ENCODE measurements around the gene GIPC3.
"Not testable (repeated sequence)": the region's sequence is repeated elsewhere in the genome, so short reads cannot be mapped to it uniquely, and the experiment has no call there.

GIPC3 gene

DNA sequence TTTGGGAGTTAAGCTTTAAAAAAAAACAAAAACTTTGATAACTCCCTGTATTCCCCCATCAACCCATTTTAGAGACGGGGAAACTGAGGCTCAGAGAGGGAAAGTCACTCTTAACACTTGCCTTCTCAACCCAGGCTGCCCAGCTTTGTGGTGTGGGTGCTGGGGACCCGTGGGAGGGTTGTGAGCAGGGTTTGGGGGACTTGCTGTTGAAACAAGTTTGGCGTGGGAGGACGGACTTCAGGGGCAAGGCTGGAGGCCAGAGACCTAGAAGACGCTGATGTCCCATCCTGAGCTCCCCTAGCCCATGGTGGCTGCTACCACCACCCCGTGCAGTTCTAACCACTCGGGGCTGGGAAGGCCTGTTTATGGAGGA is 42.1 kb downstream of the GIPC3 start:
- peak overlapping the region; percentile 100 for H3K4me3 ChIP-seq (ENCODE audit: low read depth, low read length)
- no peak for DNase-seq (ENCODE audit: low read depth)
- TF ChIP-seq, protein P1, sequence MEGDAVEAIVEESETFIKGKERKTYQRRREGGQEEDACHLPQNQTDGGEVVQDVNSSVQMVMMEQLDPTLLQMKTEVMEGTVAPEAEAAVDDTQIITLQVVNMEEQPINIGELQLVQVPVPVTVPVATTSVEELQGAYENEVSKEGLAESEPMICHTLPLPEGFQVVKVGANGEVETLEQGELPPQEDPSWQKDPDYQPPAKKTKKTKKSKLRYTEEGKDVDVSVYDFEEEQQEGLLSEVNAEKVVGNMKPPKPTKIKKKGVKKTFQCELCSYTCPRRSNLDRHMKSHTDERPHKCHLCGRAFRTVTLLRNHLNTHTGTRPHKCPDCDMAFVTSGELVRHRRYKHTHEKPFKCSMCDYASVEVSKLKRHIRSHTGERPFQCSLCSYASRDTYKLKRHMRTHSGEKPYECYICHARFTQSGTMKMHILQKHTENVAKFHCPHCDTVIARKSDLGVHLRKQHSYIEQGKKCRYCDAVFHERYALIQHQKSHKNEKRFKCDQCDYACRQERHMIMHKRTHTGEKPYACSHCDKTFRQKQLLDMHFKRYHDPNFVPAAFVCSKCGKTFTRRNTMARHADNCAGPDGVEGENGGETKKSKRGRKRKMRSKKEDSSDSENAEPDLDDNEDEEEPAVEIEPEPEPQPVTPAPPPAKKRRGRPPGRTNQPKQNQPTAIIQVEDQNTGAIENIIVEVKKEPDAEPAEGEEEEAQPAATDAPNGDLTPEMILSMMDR (IDR thresholded peaks at IDR 0.05; ENCODE audit: control insufficient read depth, extremely low read depth, insufficient read depth) = no peak

DNA sequence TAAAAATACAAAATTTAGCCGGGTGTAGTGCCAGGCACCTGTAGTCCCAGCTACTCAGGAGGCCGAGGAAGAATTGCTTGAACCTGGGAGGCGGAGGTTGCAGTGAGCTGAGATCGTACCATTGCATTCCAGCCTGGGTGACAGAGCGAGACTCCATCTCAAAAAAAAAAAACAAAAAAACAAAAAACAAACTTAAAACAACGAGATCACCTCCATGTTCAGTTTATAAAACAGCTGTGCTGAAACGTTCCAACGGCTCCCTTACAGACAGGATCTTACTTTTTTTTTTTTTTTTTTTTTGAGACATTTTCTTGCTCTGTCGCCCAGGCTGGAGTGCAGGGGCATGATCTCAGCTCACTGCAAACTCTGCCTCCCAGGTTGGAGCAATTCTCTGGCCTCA is 43.5 kb downstream of the GIPC3 start:
- DNase-seq (ENCODE audit: low read depth); H3K4me3 ChIP-seq (ENCODE audit: low read depth, low read length): not testable (repeated sequence)

DNA sequence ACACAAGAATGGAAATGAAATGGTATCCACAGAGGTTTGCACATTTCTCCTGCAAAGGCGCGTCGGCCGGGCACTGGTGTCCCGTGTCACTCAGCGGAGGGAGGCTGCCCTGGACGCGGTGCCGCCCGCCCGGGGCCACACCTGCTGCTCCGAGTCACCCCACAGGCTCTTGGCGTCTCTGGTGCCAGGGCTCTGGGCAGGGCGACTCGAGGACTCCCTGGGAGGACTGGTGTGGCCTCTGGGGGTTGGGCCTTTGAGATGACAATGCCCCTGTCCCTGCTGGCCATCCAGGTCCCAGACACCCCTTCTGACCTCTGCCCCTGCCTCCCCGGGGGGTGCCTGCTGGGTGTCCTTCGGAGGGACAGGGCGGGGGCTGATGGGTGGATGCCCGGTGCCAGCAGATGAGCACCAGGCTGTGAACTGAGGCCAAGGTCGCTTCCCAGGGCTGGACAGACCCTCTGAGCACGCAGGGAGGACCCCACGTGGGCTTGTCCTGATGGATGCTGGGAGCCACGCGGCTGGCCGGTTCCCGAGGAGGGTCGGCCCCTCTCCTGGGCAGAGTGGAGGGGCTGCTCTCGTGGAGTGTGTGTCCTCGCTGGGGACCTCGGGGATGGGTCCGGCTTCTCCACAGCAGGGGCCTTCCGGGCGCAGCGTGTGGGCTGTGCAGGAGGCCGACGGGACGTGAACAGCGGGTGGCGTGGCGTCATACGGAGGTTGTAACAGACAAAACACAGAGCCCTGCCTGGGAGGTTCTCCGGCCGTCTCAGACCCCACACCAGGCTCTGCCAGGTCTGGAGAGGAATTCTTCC is 46.0 kb downstream of the GIPC3 start:
- TF ChIP-seq, protein P1 (IDR thresholded peaks at IDR 0.05; ENCODE audit: control insufficient read depth, extremely low read depth, insufficient read depth) = no peak
- no peak for DNase-seq (ENCODE audit: low read depth)

DNA sequence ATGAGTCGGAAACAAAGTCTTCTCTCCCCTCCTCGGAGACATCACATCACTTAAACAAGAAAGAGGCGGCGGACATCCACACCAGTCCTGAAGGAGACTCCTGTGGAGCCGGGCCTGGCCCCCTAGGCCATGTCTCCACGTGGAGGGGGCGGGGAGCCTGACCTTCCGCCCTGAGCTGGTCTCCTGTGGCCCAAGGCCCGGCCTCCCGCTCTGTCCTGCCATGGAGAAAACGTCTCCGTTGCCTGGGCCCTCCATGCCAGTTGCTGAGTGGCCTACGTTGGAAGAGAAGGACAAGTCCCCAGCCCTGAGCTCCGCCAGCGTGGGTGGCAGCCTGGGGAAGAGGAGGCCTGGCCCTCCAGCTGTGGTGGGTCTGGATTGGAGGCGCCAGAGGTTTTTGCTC is 46.8 kb downstream of the GIPC3 start:
- DNase-seq (ENCODE audit: low read depth) = no peak
- TF ChIP-seq, protein P1 (IDR thresholded peaks at IDR 0.05; ENCODE audit: control insufficient read depth, extremely low read depth, insufficient read depth) = no peak
- no peak overlapping the region for H3K4me3 ChIP-seq (ENCODE audit: low read depth, low read length)

More for the DNA sequence above, 46.0 kb downstream of the GIPC3 start:
- H3K4me3 ChIP-seq (ENCODE audit: low read depth, low read length) = no peak overlapping the region

DNA sequence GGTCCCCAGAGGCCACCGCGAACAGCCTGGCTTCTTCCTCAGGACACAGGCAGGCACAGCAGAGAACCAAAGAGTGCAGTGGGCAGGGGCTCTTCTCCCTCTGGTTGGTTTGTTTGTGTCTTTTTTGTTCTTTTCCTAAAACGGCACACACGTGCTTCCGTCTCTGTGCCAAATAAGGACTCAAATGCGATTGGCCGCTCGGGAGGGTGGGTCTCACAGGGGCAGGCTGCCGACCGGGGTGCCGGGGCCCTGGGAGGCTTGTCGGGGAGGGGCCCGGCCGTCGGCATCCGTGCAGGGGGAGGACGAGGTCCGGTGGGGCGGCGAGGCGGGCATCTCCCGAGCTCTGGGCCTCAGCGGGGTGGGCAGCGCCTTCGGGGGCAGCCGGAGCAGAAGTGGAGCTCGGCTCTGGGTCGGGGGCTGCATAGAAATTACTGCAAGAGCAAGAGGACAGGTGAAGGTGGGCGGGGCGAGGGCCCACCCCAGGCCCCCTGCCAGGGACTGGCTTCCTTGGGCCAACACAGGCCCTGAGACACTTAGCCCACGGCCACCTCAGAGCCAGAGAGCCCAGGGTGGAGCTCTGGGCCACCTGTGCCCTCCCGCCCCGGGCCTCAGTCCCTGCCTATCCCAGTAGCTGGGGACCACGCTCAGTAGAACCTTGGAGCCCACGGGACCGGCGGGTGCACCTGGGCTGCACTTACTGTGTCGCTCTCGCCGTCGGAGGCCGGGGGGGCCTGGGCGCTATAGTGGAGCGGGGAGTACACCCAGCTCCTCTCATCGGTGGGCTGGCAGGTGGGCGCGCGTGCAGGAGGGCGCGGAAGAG is 47.7 kb downstream of the GIPC3 start:
- DNase-seq (ENCODE audit: low read depth) = no peak
- TF ChIP-seq, protein P1 (IDR thresholded peaks at IDR 0.05; ENCODE audit: control insufficient read depth, extremely low read depth, insufficient read depth) = no peak
- H3K4me3 ChIP-seq (ENCODE audit: low read depth, low read length) = no peak overlapping the region

DNA sequence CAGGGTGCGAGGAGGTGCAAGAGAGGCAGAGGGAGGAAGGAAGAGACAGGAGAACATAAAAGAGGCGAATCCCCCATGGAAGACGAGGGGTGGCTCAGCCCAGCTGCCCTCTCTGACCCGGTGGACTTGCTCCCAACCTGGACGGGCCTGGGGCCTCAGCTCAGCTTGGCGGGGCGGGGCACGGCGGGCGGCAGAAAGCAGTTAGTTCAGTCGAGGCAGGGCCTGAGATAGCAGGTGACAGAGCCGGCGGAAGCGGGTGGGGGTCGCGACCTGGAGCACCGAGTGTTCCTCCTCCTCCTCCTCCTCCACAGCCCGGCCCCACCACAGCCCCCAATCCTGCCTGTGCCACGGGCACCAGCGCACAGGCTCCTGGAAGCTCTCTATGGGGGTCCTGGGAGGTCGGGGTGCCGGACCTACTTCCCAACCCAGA is 48.3 kb downstream of the GIPC3 start:
- TF ChIP-seq, protein P1 (IDR thresholded peaks at IDR 0.05; ENCODE audit: control insufficient read depth, extremely low read depth, insufficient read depth) = no peak
- H3K4me3 ChIP-seq (ENCODE audit: low read depth, low read length) = no peak overlapping the region
- no peak for DNase-seq (ENCODE audit: low read depth)

DNA sequence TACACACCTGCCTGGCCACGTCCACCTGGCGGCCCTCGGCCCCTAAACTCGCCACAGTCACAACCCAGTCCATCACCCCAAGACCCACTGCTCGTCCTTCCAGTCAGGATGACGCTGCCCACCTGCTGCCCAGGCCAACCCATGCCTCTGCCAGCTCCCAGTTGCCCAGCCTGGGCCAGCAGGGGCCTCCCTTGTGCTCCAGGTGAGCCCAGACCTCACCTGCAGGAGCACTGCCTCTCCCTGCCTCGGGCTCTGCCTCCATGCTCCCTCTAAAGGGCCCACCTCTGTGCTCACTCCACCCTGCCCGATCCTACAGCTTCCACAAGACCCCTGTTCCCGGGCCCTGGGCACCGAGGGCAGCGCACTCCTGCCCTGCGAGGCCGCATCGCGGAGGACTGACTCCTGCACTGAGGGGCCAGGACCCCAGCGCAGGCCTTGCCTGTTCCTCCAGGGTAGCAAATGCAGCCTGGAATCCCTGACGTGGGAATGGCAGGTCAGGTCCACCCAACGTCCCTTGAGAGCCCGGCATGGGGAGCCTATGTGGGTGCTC is 49.3 kb downstream of the GIPC3 start:
- no peak for DNase-seq (ENCODE audit: low read depth)
- no peak overlapping the region for H3K4me3 ChIP-seq (ENCODE audit: low read depth, low read length)
- TF ChIP-seq, protein P1 (IDR thresholded peaks at IDR 0.05; ENCODE audit: control insufficient read depth, extremely low read depth, insufficient read depth) = no peak
